Activated naive CD4-positive, alpha-beta T cell treated with anti-CD3 and anti-CD28 coated beads, Interleukin-2, amount 50 U/mL, for 72 hours (primary cell): ENCODE measurements around the gene WRNIP1. TPM values are rescaled to one million over a fixed set of nuclear protein-coding genes. Genes with fewer than 3 reads are reported as not detected.

Experiments used
- ATAC-seq, 2 donors: fragments of 150-1000 bp; cut with Tn5 transposase; 2 replicates each; pipeline ENCODE4 v1.10.0; 2021; ENCODE audit warnings: mild to moderate bottlenecking in 2 of 2, moderate library complexity in 2 of 2
- DNase-seq, 2 donors: peaks; one replicate each; pipeline ENCODE4 v3.0.0; 2021 to 2022; ENCODE audit warnings: low spot score in 2 of 2
- H3K27ac Mint-ChIP-seq, 2 donors: one replicate each; pipeline ENCODE4 v1.8.0; 2022; ENCODE audit warnings: mild to moderate bottlenecking in 2 of 2, mixed read lengths in 2 of 2
- H3K36me3 Mint-ChIP-seq, 2 donors: one replicate each; pipeline ENCODE4 v1.8.0; 2022; ENCODE audit warnings: mixed read lengths in 2 of 2
- H3K9me3 Mint-ChIP-seq, 2 donors: one replicate each; pipeline ENCODE4 v1.8.0; 2022; ENCODE audit warnings: mixed read lengths in 2 of 2
- total RNA-seq, 2 donors: library from RNA; stranded (reverse); gene quantifications; one replicate each; pipeline ENCODE4 v1.2.3, GENCODE V29; 2022

WRNIP1 gene
- total RNA-seq, 2 donors from 2014 or later = 25.7 to 43.5 TPM

- DNase-seq = no peak
- ATAC-seq = no peak
- Mint-ChIP-seq H3K36me3 (no peaks in the 10 kb centered on the region), H3K9me3 (no peaks in the 10 kb centered on the region), H3K27ac (no peak overlapping the region)
Observed at GRCh38 chr6:2803731-2804429, 38.7 kb downstream of the WRNIP1 start.

GRCh38 chr6:2804516-2804915 lies 39.3 kb downstream of the WRNIP1 start:
- Mint-ChIP-seq H3K27ac (no peak overlapping the region), H3K9me3 (no peaks in the 10 kb centered on the region)
- ATAC-seq = no peak

GRCh38 chr6:2805031-2805430 lies 39.8 kb downstream of the WRNIP1 start:
- Mint-ChIP-seq H3K36me3 (no peaks in the 10 kb centered on the region), H3K9me3 (no peaks in the 10 kb centered on the region), H3K27ac (no peak overlapping the region)
- DNase-seq = no peak
- ATAC-seq = no peak

More at GRCh38 chr6:2804516-2804915, 39.3 kb downstream of the WRNIP1 start:
- H3K36me3 Mint-ChIP-seq = no peaks in the 10 kb centered on the region
- DNase-seq = no peak

- Mint-ChIP-seq H3K9me3 (no peaks in the 10 kb centered on the region), H3K36me3 (no peaks in the 10 kb centered on the region), H3K27ac (no peak overlapping the region)
- DNase-seq (no peak), ATAC-seq (no peak)
Observed at GRCh38 chr6:2806644-2807043, 41.5 kb downstream of the WRNIP1 start.

GRCh38 chr6:2807342-2808090 lies 42.3 kb downstream of the WRNIP1 start:
- peaks cover 0 to 6% of the 10 kb centered on the region in 2 donors for H3K36me3 Mint-ChIP-seq
- H3K9me3 Mint-ChIP-seq = peaks cover 3 to 6% of the 10 kb centered on the region in 2 donors
- no peak for DNase-seq
- no peak overlapping the region for H3K27ac Mint-ChIP-seq
- ATAC-seq = no peak

- Mint-ChIP-seq H3K9me3 (peaks cover 3 to 9% of the 10 kb centered on the region in 2 donors), H3K27ac (no peak overlapping the region), H3K36me3 (peaks cover 0 to 6% of the 10 kb centered on the region in 2 donors)
- ATAC-seq = no peak
- DNase-seq = no peak
Observed at GRCh38 chr6:2809015-2809414, 43.8 kb downstream of the WRNIP1 start.

- DNase-seq (no peak), ATAC-seq (peak; percentile 82 to 90)
- Mint-ChIP-seq H3K36me3 (peaks cover 0 to 6% of the 10 kb centered on the region in 2 donors), H3K27ac (peak overlapping the region in 1 of 2 donors; percentile 14), H3K9me3 (peaks cover 3 to 12% of the 10 kb centered on the region in 2 donors)
Observed at GRCh38 chr6:2810092-2810671, 45.0 kb downstream of the WRNIP1 start.

- Mint-ChIP-seq H3K36me3 (peaks cover 24 to 31% of the 10 kb centered on the region in 2 donors), H3K27ac (no peak overlapping the region), H3K9me3 (peaks cover 11 to 33% of the 10 kb centered on the region in 2 donors)
- DNase-seq (no peak), ATAC-seq (no peak)
Observed at GRCh38 chr6:2812695-2813094, 47.5 kb downstream of the WRNIP1 start.

GRCh38 chr6:2816158-2816557 lies 51.0 kb downstream of the WRNIP1 start:
- H3K9me3 Mint-ChIP-seq = peaks cover 11 to 33% of the 10 kb centered on the region in 2 donors
- DNase-seq = no peak
- H3K36me3 Mint-ChIP-seq = peaks cover 25 to 31% of the 10 kb centered on the region in 2 donors
- no peak overlapping the region for H3K27ac Mint-ChIP-seq
- no peak for ATAC-seq

GRCh38 chr6:2817903-2818443 lies 52.8 kb downstream of the WRNIP1 start:
- H3K9me3 Mint-ChIP-seq = peaks cover 8 to 27% of the 10 kb centered on the region in 2 donors
- DNase-seq = no peak
- peak overlapping the region; percentile 8 to 40 for H3K27ac Mint-ChIP-seq
- H3K36me3 Mint-ChIP-seq = peaks cover 25% of the 10 kb centered on the region in 2 donors
- ATAC-seq = peak; percentile 52 to 88

- DNase-seq = no peak
- Mint-ChIP-seq H3K36me3 (peaks cover 25% of the 10 kb centered on the region in 2 donors), H3K9me3 (peaks cover 8 to 27% of the 10 kb centered on the region in 2 donors), H3K27ac (peak overlapping the region in 1 of 2 donors; percentile 8)
- peak in 1 of 2 donors; percentile 68 for ATAC-seq
Observed at GRCh38 chr6:2818593-2818992, 53.4 kb downstream of the WRNIP1 start.

- Mint-ChIP-seq H3K9me3 (peaks cover 8 to 24% of the 10 kb centered on the region in 2 donors), H3K27ac (no peak overlapping the region), H3K36me3 (peaks cover 25% of the 10 kb centered on the region in 2 donors)
- DNase-seq (no peak), ATAC-seq (no peak)
Observed at GRCh38 chr6:2819115-2819514, 53.9 kb downstream of the WRNIP1 start.

GRCh38 chr6:2819978-2820377 lies 54.8 kb downstream of the WRNIP1 start:
- H3K27ac Mint-ChIP-seq = no peak overlapping the region
- H3K9me3 Mint-ChIP-seq = peaks cover 8 to 23% of the 10 kb centered on the region in 2 donors
- DNase-seq (no peak), ATAC-seq (no peak)
- peaks cover 25% of the 10 kb centered on the region in 2 donors for H3K36me3 Mint-ChIP-seq

- no peak for ATAC-seq
- DNase-seq = no peak
- H3K27ac Mint-ChIP-seq = no peak overlapping the region
- peaks cover 8 to 19% of the 10 kb centered on the region in 2 donors for H3K9me3 Mint-ChIP-seq
- peaks cover 23% of the 10 kb centered on the region in 2 donors for H3K36me3 Mint-ChIP-seq
Observed at GRCh38 chr6:2820415-2820814, 55.2 kb downstream of the WRNIP1 start.

- ATAC-seq = no peak
- Mint-ChIP-seq H3K27ac (no peak overlapping the region), H3K36me3 (peaks cover 12% of the 10 kb centered on the region in 2 donors), H3K9me3 (peaks cover 0 to 10% of the 10 kb centered on the region in 2 donors)
- DNase-seq = no peak
Observed at GRCh38 chr6:2821554-2821953, 56.4 kb downstream of the WRNIP1 start.

GRCh38 chr6:2823104-2823850 lies 58.1 kb downstream of the WRNIP1 start:
- no peaks in the 10 kb centered on the region for H3K9me3 Mint-ChIP-seq
- H3K36me3 Mint-ChIP-seq = no peaks in the 10 kb centered on the region
- ATAC-seq (no peak), DNase-seq (no peak)
- H3K27ac Mint-ChIP-seq = no peak overlapping the region
